GM12874 (cell line): ENCODE measurements around the gene ARRDC5.

Experiments used
- CTCF ChIP-seq: IDR thresholded peaks from 2 replicates; pipeline ENCODE4 v1.5.1; 2011; ENCODE audit warnings: low read depth, mild to moderate bottlenecking, control low read depth, low read length, moderate library complexity; ENCODE audit not compliant: insufficient read depth

The ARRDC5 gene

DNA sequence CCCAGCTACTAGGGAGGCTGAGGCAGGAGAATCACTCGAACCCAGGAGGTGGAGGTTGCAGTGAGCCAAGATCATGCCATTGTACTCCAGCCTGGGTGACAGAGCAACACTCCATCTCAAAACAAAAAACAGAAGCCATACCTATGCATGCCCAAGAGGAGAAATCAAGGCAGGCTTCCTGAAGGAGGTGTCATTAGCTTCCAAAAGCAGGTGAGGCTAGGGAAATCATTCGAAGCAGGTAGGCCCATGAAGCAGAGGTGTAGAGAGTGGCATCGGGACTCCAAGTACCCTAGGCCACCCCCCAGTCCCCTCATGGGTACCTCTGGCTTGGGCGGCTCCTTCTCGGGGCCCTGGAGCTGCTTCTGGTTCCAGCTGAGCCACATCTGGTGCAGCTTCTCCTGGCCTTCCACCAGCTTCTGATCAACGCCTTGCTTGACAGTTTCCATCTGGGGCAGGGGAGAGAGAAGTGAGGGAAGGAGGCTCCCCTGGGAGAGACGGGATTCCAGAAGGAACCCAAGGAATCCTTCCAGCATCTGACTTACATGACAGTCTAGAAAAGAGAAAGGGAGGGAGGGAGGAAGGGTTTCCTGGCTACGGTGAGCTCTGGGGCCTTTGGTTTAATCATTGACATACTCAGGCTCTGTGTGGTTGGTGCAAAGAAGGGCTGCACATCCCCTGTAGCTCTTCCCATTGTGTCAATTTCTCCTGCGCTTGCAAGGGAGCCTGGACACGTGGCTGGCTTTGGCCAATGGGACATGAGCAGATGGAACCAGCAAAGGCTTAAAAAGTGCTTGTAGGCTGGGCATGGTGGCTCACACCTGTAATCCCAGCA is 58.1 kb downstream of the ARRDC5 start:
- TF ChIP-seq CTCF = no peak

- TF ChIP-seq CTCF = no peak
These were observed 59.1 kb downstream of the ARRDC5 start for GRCh38 chr19:4843647-4843965.
